HG02840 (cell line): Measurements from ENCODE around the gene TMEM18.

ENCODE experiments used
- ATAC-seq: cut with Tn5 transposase; IDR thresholded peaks from one replicate; pipeline ENCODE4 v1.9.1; 2021; ENCODE audit warnings: mild to moderate bottlenecking, moderate library complexity, moderate number of reproducible peaks; ENCODE audit not compliant: unreplicated experiment, low FRiP score

TMEM18 gene

GRCh38 chr2:636641-637405 lies 40.4 kb downstream of the TMEM18 start:
- ATAC-seq: peak; percentile 50

DNA sequence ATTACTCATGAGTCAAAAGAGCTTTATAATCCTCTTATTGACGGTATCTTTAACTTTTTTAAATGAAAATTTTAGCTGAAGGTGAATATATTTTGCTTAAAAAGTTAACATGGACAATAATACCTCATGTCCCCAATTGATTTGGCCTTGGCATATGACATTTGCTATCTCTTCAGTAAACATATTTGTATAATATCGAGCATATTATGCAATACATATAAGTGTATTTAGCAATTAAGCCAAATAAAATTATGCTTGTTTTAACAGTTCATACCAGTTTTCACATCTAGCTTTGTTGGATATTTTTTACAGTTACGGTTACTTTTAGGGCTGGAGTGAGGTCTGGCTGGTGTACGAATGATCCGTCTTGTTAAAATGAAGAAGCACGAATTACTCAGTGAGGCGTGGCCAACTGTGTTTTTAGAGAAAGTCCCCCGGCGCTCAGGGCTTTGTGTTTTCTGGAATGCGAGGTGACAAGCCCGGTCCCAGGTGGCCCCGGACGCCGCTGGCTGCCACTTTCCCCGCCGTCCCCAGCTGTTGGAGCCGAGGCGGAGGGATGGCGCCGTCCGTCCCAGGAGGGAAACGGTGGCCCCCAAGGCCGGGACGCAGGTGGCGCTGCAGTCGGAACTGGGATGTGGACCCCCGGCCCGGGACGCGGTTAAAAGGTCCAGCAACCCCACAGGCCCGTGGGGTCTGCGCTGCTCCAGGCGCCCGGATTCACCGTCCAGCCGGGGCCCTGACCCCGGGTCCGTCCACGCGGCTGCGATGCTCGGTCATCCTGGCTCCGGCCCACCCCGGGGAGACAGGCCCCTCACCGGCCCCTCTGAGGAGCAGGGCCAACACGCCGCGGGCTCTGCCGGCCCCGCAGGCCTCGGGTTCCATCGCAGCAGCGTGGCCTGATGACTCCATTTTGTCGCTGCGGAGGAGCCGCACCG lies 41.3 kb downstream of the TMEM18 start:
- ATAC-seq: no peak

GRCh38 chr2:634636-635388 lies 42.4 kb downstream of the TMEM18 start:
- no peak for ATAC-seq

DNA sequence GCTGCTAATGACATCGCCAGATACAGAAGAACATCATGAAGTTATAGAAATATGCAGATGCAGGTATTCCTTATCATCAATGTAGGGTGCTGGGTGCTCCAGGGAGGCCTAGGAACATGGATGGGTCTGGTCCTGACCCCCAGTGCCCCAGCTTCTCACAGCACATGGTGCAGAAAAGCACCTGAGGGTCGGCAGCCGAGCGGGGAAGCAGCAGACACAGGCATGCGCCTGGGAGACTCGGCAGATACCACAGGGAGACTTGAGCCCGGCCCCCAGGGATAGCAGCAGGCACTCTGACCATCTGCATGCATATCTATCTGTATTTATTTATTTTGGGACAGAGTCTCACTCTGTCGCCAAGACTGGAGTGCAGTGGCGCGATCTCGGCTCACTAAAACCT lies 43.2 kb downstream of the TMEM18 start:
- no peak for ATAC-seq

DNA sequence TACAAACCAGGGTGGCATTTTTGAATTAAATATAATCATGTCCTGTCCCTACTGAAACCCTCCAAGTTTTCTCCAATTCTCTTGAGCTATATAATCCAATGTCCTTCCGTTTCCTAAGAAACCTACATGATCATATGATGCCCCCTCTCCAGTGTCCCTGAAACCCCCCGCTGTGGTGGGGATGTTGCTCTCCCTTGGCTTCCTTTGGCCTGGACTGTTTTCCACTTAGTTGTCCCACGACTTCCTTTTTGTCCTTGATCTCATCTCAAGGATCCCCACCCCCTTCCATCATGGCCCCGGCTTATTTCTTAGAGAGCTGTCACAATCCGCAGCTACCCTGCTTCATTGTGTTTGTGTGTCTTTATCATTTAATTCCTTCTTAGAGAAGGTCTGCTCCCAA lies 43.8 kb downstream of the TMEM18 start:
- no peak for ATAC-seq

DNA sequence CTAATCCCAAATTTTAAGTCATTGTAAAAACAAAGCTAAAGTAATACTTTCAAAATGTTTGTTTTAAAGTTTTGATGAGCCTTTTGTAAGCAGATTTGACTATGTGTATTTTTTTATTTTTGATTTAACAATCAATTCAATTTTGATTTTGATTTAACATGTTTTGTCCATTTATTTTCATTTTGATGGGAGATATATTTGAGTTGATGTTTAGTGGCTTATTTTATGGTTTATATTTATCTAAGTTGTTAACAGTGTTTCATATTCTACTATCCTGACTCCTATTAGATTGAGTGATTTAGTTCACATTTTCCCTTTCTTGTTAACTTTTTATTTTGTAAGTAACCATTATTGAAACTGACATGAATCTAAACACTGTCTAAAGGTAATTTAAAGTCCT lies 44.7 kb downstream of the TMEM18 start:
- ATAC-seq: no peak

GRCh38 chr2:631741-632140 lies 45.5 kb downstream of the TMEM18 start:
- no peak for ATAC-seq

DNA sequence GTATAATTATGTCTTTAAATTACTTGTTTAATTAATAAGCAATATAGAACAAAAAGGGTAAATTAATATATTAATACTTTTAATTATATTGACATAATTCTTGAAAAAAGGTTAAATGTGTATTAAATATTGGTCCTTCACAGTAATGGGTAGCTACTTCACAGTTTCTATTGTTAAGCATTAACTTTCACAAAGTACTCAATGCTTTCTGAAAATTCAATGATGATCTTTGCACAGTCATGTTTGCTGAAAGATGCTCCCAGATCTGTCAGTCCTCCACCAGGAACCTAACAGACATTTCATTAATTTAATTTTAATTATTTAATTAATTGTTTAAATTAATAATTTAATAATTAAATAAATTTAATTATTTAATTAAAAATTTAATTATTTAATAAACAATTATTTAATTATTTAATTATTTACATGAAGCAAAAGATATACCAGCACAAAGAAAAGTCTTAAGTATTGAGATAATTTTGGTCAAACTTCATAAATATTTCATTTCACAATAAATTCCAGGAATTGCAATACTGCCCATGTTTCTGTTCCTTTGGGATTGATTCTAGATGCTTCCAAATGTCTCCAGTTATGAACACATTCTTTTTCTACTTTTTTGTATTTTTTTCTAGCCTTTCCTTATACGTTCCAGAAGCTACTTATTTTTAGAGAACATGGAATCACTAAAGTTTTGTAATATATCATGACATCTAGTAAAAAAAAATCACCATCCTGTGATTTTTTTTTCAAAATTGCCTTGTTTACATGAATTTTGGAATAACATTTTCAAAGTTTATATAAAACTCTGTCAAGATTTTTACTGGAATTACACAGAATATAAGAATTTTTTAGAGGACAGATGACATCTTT lies 46.5 kb downstream of the TMEM18 start:
- no peak for ATAC-seq

DNA sequence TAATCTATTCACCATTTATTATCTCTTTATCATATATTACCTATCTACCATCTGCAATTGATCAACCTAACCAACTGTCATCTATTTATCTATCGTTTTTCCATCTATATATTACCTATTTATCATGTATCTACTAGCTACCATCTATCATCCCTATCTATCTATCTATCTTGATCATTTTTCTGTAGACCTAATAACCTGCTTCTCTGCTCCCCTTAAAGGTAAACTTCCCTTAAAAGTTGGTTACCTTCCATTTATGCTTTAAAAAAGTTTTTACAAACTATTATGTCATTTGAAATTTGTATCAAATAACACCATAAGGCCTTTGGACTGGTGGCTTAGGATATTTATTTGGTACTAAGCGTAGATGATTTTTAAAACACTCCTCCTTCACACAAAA lies 47.2 kb downstream of the TMEM18 start:
- ATAC-seq: no peak

DNA sequence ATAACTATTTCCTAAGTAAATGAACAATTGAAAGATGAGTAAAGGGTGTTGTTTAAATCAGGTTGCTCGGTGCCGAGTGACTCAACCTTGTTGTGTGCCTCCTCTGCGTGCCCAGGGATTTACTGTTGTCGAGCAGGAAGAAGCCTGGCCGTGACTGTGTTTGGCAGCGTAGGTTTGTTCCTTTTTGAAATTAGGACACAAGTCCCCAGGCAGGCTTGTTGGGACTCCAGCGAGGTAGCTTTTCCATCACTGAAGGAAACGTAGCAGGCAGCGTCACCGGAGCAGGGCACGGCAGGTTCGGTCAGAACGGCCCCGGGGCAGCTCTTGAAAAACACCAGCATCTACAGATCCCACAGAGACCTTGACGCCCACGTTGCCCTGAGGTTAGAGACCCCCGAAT lies 48.6 kb downstream of the TMEM18 start:
- ATAC-seq: no peak

GRCh38 chr2:627926-628560 lies 49.2 kb downstream of the TMEM18 start:
- no peak for ATAC-seq

- no peak for ATAC-seq
Observed at GRCh38 chr2:627340-627709, 49.9 kb downstream of the TMEM18 start.

- ATAC-seq: no peak
Observed at GRCh38 chr2:626491-627339, 50.5 kb downstream of the TMEM18 start.

DNA sequence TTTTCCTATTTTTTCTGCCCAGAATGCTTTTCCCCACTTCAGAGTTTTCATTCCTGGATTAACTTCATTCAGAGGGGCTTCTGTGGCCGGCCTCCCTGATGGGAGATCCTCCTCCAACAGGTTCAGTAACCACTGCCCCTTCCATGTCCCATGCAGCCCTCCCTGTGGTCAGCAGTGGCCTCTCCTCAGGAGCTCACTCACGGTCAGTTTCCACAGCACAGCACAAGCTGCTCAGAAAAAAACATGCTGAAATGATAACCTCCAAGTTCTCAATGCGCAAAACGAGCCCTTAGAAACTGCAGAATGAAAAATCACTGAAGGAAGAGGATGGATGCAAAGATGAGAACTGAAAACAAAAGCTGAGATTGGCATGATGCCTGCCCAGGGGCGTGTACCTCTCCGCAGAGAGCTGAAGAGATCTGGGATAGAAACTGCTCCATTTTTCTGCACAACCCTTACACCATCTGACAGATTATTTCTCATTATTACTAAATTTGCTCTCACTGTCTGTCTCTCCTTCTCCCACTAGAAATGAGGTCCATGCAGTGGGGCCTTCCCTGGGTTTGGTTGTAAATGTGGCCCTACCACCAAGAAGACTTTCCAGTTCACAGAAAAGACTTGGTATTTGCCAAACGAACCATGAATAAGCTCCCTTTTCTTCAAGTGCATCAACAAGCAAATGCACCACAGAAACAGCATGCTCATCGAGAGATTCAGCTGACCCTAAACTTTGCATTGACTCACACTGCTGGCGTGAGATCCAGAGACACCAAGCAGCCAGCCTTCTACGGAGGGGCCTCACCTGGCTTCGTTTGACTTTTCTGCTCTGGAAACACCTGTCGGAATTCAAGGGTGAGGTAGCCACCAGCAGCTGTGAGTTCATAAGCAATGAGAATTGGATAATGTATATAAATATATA lies 51.5 kb downstream of the TMEM18 start:
- no peak for ATAC-seq

GRCh38 chr2:624551-625347 lies 52.5 kb downstream of the TMEM18 start:
- ATAC-seq: no peak

- no peak for ATAC-seq
Observed at GRCh38 chr2:624096-624495, 53.1 kb downstream of the TMEM18 start.
